CD4-positive, alpha-beta T cell treated with Interleukin-1 beta for 1 hour (primary cell): ENCODE results near the gene TSPAN4.

Source experiments
- DNase-seq, 2 donors: peaks; one replicate each; pipeline ENCODE4 v3.0.0-alpha.2; 2020 to 2022

The TSPAN4 gene

GRCh38 chr11:852762-853161 is 10.1 kb downstream of the TSPAN4 start:
- no peak for DNase-seq

DNA sequence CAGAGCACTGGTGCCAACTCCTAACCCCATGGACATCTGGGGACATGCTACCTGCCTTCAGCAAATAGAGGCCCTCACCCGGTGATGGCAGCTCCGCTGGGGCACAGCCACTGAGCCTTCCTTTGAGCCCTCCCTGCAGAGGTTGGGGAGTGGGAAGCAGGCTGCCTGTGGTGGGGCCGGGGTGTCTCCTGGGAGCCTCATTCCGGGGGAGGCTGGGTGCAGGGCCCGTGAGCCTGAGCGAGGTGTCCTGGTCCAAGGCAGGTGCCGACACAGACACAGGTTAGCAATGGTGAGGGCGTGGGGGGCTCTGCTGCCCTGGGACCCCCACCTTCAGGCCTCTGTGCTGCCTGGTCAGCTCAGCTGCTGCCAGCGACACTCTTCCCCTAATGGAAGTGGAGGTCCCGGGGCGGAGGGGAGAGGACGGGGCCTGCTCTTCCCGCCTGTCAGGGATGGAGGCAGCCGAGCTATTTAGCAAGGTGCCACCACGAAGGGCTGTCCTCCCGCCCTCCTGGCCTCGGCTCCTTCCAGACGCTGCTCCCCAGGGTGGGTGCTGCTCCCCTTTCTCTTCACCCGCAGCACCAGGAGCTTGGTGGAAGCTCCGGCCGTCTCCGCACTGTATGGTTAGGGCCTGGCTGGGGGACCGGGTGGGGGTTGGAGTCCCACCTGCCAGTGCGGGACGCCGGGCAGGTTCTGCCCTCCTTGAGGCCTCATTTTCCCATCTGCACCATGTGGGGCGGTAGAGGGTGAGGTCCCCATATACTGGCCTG is 11.2 kb downstream of the TSPAN4 start:
- no peak for DNase-seq

DNA sequence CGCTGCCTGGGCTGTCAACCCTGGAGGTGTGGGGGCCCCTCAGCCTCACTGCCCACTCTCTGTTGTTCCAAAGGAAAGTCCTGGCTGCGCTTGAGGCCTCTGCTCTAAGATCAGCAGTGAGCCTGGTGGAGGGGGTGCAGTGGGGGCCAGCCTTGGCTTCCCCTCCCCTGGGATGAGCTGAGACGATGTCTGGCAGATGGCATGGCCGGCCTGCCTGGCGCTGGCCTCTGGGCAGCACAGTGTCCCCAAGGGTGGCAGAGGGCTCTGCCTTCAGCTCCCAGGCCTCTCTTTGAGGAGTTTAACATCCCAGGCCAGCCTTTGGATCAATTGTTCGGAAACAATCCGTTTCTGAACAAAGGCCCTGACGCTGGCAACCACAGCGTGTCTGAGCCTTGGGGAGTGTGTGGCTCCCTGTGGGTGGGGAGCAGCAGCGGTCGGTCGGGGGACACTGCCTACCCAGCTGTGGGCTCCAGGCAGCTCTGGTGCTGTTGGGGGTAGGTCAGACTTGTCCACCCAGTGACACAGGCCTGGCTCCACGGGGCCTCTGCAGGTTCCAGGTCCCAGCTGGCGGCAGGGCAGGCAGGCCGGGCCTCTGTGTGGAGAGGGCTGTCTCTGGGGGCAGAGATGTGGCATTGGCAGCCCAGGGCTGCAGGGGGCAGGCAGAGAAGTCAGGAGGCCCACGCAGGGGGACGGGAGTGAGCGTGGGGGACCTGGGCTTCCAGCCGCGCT is 12.1 kb downstream of the TSPAN4 start:
- no peak for DNase-seq

- no peak for DNase-seq
Observed at GRCh38 chr11:855330-855674, 12.7 kb downstream of the TSPAN4 start.

DNA sequence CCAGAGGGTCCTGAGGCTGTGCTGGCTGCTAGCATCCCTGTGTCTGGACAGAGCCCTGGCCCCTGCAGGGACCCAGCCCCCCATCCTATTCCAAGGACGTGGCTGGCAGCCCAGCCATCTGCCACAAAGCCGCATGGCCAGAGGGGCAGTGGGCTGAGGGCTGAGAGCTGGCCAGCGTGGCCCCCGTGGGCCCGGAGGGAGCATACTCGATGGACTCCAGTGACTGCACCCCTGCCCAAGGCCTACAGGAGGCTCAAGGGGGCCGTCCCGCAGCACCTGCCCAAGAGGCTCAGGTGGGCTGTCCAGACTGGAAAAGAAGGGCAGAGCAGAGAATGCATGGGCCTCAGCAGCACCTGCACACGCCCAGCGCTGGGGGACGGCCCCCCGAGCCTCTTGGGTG is 13.1 kb downstream of the TSPAN4 start:
- no peak for DNase-seq

- no peak for DNase-seq
Observed at GRCh38 chr11:856397-856796, 13.7 kb downstream of the TSPAN4 start.

- no peak for DNase-seq
Observed at GRCh38 chr11:858053-858761, 15.6 kb downstream of the TSPAN4 start.

GRCh38 chr11:858762-859339 is 16.2 kb downstream of the TSPAN4 start:
- no peak for DNase-seq

DNA sequence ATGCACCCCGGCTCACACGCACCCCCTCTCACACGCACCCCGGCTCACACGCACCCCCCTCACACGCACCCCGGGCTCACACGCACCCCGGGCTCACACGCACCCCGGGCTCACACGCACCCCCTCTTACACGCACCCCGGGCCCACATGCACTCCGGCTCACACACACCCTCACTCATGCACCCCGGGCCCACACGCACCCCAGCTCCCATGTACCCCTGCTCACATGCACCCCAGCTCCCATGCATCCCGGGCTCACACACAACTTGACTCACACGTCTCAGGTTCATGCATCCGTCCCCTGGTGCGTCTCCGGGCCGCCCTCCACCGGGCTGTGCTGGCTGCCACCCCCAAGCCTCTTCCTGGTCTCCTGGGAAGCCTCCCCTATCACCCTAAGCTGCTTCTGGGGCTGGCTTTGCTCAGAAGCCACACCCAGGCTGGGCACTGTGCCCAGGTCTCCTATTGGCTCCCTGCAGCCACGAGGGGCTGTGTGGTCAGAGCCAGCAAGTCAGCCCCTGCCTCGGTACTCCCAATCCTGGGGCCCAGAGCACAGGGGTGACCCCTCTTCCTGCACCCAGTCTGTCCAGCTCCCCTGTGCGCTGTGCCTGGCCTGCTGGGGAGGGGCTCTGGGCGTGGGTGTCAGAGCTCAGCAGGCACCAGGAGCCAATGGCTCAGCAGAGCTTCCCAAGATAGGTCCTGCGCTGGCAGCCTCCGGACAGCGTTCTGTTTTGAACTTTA is 16.9 kb downstream of the TSPAN4 start:
- no peak for DNase-seq

- no peak for DNase-seq
Observed at GRCh38 chr11:860234-861104, 17.8 kb downstream of the TSPAN4 start.

- DNase-seq: no peak
Observed at GRCh38 chr11:861105-861479, 18.4 kb downstream of the TSPAN4 start.

GRCh38 chr11:862081-862661 is 19.5 kb downstream of the TSPAN4 start:
- DNase-seq: no peak

GRCh38 chr11:862696-863022 is 20.0 kb downstream of the TSPAN4 start:
- no peak for DNase-seq

- DNase-seq: no peak
Observed at GRCh38 chr11:863023-863909, 20.6 kb downstream of the TSPAN4 start.

DNA sequence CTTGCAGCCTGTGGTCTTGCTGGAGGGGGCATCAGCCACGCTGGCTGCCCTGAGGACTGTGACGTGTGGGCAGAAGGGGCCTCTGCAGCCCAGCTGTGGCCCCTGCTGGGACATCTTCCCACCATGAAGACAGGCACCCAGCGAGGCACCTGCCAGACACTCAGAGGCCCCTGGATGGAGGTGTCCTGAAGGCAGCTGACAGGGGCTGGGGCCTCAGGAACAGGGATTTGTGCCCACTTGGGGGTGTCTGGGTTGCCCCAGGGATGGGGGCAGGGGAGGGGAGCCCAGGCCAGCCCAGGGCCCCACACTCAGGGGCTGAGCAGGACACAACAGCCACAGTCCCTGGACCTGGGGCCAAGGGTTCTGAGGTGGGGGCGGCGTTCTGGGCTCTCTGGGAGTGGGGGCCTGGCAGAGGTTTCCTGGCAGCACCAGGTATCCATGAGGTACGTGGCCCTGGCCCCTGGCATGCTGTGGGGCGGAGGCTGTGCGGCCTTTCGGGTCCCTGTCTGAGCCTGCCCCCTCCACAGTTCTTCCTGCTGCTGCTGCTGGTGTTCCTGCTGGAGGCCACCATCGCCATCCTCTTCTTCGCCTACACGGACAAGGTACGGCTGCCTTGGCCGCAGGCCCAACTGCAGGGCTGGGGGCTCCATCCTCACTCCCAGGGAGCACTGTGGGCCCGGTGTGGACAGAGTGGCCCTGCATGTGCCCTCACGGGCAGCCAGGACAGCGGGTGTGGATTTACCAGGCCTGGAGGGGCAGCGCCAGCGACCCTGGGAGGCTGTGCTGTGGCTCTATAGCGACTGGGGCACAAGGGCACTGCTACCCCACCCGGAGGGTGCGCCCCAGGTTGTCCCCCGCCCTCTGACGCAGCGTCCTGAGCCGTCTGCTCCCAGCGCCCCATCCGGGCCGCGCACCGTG is 21.5 kb downstream of the TSPAN4 start:
- DNase-seq: no peak

DNA sequence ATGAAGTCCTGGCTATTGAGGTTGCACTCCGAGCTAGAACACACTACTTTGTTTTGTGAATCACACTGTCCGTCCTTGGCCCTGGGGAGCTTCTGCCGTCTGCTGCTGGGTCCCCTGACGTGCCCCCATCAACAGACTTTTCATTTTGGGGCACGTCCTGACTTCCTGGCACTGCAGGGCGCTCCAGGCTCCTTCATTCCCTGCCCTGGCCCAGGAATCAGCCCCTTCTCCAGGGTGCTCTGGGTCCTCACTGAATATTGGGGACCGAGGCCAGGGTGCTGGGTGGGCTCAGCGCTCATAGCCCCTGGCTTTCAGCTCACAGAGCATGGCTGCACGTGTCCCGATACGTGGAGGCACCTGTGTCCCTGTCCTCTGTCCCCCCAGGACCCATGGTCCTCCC is 22.2 kb downstream of the TSPAN4 start:
- DNase-seq: no peak

DNA sequence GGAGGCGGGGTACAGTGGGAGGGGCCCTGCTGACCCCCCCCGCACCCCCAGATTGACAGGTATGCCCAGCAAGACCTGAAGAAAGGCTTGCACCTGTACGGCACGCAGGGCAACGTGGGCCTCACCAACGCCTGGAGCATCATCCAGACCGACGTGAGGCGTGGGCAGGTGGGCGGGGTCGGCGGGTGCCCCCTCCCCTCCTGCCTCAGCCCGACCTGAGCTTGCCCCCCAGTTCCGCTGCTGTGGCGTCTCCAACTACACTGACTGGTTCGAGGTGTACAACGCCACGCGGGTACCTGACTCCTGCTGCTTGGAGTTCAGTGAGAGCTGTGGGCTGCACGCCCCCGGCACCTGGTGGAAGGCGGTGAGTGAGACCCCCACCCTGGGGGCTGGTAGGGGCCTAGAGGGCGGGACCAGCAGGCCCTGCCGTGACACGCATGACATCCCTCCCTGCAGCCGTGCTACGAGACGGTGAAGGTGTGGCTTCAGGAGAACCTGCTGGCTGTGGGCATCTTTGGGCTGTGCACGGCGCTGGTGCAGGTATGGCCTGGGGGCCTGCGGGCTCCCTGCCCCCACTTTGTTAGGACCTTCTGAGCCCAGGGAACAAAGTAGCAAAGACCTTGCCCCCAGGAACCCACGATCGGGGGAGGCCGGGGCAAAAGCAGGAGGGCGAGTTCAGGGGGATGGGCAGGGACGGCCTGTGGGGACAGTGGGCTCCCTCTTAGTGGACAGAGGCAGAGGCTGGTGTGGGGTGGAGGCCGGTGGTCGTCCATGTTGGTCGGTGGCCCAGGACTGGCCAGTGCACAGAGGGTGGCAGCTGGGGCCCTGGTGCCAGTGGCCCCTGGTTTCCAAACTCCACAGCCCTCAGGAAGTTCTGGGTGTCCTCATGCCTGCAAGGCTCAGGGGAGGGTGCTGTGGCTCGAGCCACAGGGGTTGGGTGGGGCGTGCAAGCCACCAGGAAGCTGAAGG is 23.1 kb downstream of the TSPAN4 start:
- no peak for DNase-seq

DNA sequence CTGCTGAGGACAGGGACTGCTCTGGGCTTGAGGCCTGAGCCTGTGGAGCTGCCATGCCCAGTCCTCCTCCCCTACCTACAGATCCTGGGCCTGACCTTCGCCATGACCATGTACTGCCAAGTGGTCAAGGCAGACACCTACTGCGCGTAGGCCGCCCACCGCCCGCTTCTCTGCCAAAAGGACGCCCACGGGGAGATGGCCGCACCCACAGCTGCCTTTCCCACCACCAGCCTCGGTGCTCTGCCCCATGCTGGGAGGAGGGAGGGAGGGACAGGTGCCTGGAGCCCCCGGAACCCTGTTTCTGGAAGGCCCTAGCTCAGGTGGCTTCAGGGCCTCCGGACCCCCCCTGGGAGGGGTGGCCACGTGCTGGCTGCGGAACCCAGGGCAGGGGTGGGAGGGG is 23.8 kb downstream of the TSPAN4 start:
- no peak for DNase-seq
